Mucosa of descending colon (tissue), 3 donors: ENCODE data around the gene GCNT2. TPM values are rescaled to one million over a fixed set of nuclear protein-coding genes. Genes with fewer than 3 reads are reported as not detected.
"Not testable (repeated sequence)": the region's sequence is repeated elsewhere in the genome, so short reads cannot be mapped to it uniquely, and the experiment has no call there.

Experiments used
- ATAC-seq: fragments of 200-7000 bp; cut with Tn5 transposase; one replicate; pipeline ENCODE4 v1.9.1; 2020; ENCODE audit warnings: mild to moderate bottlenecking, moderate library complexity
- DNase-seq, 3 donors: peaks; one replicate each; pipeline ENCODE4 v3.0.0-alpha.2; 2020
- H3K36me3 ChIP-seq: fragments of 200-600 bp; one replicate; pipeline ENCODE4 v1.8.0; 2021; ENCODE audit warnings: low read depth, mild to moderate bottlenecking
- H3K4me1 ChIP-seq: fragments of 200-600 bp; one replicate; pipeline ENCODE4 v1.8.0; 2021; ENCODE audit warnings: low read depth, mild to moderate bottlenecking
- H3K4me3 ChIP-seq: fragments of 200-600 bp; one replicate; pipeline ENCODE4 v1.8.0; 2021; ENCODE audit warnings: mild to moderate bottlenecking
- H3K9me3 ChIP-seq: fragments of 200-600 bp; one replicate; pipeline ENCODE4 v1.8.0; 2021; ENCODE audit warnings: mild to moderate bottlenecking
- CTCF ChIP-seq: fragments of 200-600 bp; IDR thresholded peaks from one replicate; pipeline ENCODE4 v1.8.0; 2022; ENCODE audit warnings: antibody characterized with exemption, mild to moderate bottlenecking
- intact Hi-C, 2 donors: fragments of 100-400 bp; cut with DNase I in 1 of 2; cut with micrococcal nuclease in 1 of 2; formaldehyde crosslinking; loops; one replicate each; pipeline versions ENCODE4 v1.11.0 to v1.11.1; 2022; cut with DNase I, micrococcal nuclease
- total RNA-seq, 3 donors: library from RNA; stranded (reverse); fragmentation: NEBNext Ultra II Directional in 2 of 3; extraction: Animal tissue kit (Norgen Biotek cat#: 25700) in 2 of 3; gene quantifications; one replicate each; pipeline versions ENCODE4 v1.2.1 to v1.2.4, GENCODE V29; 2021 to 2023
- donor health status: DM: no; HTN: no; CAD: no; lungs with moderate emphysema.
- donor health status: DM: no; HTN: no; CAD: no.
- donor health status: DM: no; HTN: yes; CAD: no.

Gene GCNT2
- total RNA-seq, 3 donors from 2014 or later, result 11.7 to 22.3 (median 19.8) TPM

GRCh38 chr6:10662742-10663141, 141.6 kb downstream of the GCNT2 start:
- no peak for ATAC-seq
- Histone ChIP-seq H3K9me3 (no peaks in the 10 kb centered on the region), H3K4me1 (no peaks in the 10 kb centered on the region), H3K36me3 (no peaks in the 10 kb centered on the region), H3K4me3 (no peak overlapping the region)
- intact Hi-C loops, result no loop called here
- DNase-seq, result no peak
- no peak for TF ChIP-seq CTCF

- H3K9me3 ChIP-seq, H3K36me3 ChIP-seq, intact Hi-C loops, H3K4me1 ChIP-seq, ATAC-seq, DNase-seq, H3K4me3 ChIP-seq: not testable (repeated sequence)
Observed at GRCh38 chr6:10665595-10665994, 144.4 kb downstream of the GCNT2 start.

GRCh38 chr6:10668126-10668917, 147.2 kb downstream of the GCNT2 start:
- Histone ChIP-seq H3K36me3 (no peaks in the 10 kb centered on the region), H3K4me3 (no peak overlapping the region), H3K9me3 (no peaks in the 10 kb centered on the region), H3K4me1 (no peaks in the 10 kb centered on the region)
- TF ChIP-seq CTCF, result no peak
- no peak for DNase-seq
- intact Hi-C loops, result no loop called here
- no peak for ATAC-seq

GRCh38 chr6:10676403-10676802, 155.3 kb downstream of the GCNT2 start:
- DNase-seq (no peak), ATAC-seq (no peak)
- H3K36me3 ChIP-seq, result no peaks in the 10 kb centered on the region
- no peak for TF ChIP-seq CTCF
- H3K4me3 ChIP-seq, result no peak overlapping the region
- H3K9me3 ChIP-seq, result no peaks in the 10 kb centered on the region
- H3K4me1 ChIP-seq, result no peaks in the 10 kb centered on the region
- intact Hi-C loops, result no loop called here

- Histone ChIP-seq H3K4me1 (no peaks in the 10 kb centered on the region), H3K36me3 (no peaks in the 10 kb centered on the region), H3K4me3 (no peak overlapping the region), H3K9me3 (no peaks in the 10 kb centered on the region)
- ATAC-seq (peak; percentile 26), DNase-seq (peak in 1 of 3 donors; percentile 27)
- TF ChIP-seq CTCF, result no peak
- intact Hi-C loops, result no loop called here
Observed at GRCh38 chr6:10678456-10678855, 157.3 kb downstream of the GCNT2 start.

Other genes with a start within 250 kb of the GCNT2 start
- gene TFAP2A, start 106.3 kb upstream of the GCNT2 start, total RNA-seq, result under 1 TPM; 0.09 to 0.98 (median 0.53) TPM
- 1 to 10 TPM in 2 of 3 donors, not detected in 1; 1.2 to 1.7 TPM for gene C6orf52, start 173.3 kb downstream of the GCNT2 start, total RNA-seq
- gene PAK1IP1, start 173.6 kb downstream of the GCNT2 start, total RNA-seq, result 10 to 100 TPM in 1 of 3 donors, 1 to 10 TPM in 2; 5.8 to 12.5 (median 9.8) TPM
- 10 to 100 TPM; 69.2 to 96.3 (median 86.7) TPM for gene TMEM14C, start 201.7 kb downstream of the GCNT2 start, total RNA-seq
- 10 to 100 TPM; 48.9 to 61.2 (median 60.8) TPM for gene TMEM14B, start 226.5 kb downstream of the GCNT2 start, total RNA-seq